PC-3 (cell line): ENCODE measurements around the gene TRMU. TPM values are rescaled to one million over a fixed set of nuclear protein-coding genes. Genes with fewer than 3 reads are reported as not detected.

Source experiments
- ATAC-seq: fragments of 200-7000 bp; cut with Tn5 transposase; 2 replicates; pipeline ENCODE4 v1.9.1; 2020; ENCODE audit warnings: mild to moderate bottlenecking, moderate library complexity
- BruUV-seq: library from RNA; stranded (reverse); fragments of 400-500 nt; replicated peaks from 2 replicates; lab custom pipeline; 2021; lab: Mats Ljungman, UMichigan
- CTCF ChIA-PET: fragments of 300-600 bp; sonication (Branson Sonifier 250); formaldehyde crosslinking; loops from one replicate; lab custom pipeline; 2022; ENCODE audit warnings: antibody characterized with exemption; lab: Charles Lee
- POLR2A ChIA-PET: fragments of 300-600 bp; sonication (Branson Sonifier 250); formaldehyde crosslinking; loops from one replicate; lab custom pipeline; 2022; ENCODE audit warnings: antibody characterized with exemption; ENCODE audit not compliant: unreplicated experiment; lab: Charles Lee
- DNase-seq: peaks from one replicate; pipeline ENCODE4 v3.0.0-alpha.2; 2015
- H2AFZ ChIP-seq: fragments of 300-600 bp; sonication (generic); 2 replicates; pipeline ENCODE4 v1.6.0; 2016; ENCODE audit warnings: antibody characterized with exemption, low read length
- H3F3A ChIP-seq: fragments of 300-600 bp; sonication (generic); one replicate; pipeline ENCODE4 v1.6.0; 2017; ENCODE audit warnings: antibody characterized with exemption, low read length, control low read depth, mild to moderate bottlenecking; ENCODE audit not compliant: unreplicated experiment
- H3K27ac ChIP-seq: fragments of 300-600 bp; sonication (generic); 2 replicates; pipeline ENCODE4 v1.5.1; 2016; ENCODE audit warnings: mild to moderate bottlenecking, low read length
- H3K27me3 ChIP-seq: fragments of 300-600 bp; sonication (generic); 2 replicates; pipeline ENCODE4 v1.6.1; 2016; ENCODE audit warnings: low read length, mixed read lengths
- H3K36me3 ChIP-seq: fragments of 300-600 bp; sonication (generic); 2 replicates; pipeline ENCODE4 v1.6.1; 2016; ENCODE audit warnings: low read depth, mixed run types, low read length, mixed read lengths
- H3K4me1 ChIP-seq: fragments of 300-600 bp; sonication (generic); 2 replicates; pipeline ENCODE4 v1.5.1; 2016; ENCODE audit warnings: low read length; ENCODE audit not compliant: insufficient read depth
- H3K4me2 ChIP-seq: fragments of 300-600 bp; sonication (generic); 2 replicates; pipeline ENCODE4 v1.6.0; 2016; ENCODE audit warnings: low read length
- H3K4me3 ChIP-seq: fragments of 300-600 bp; sonication (generic); 2 replicates; pipeline ENCODE4 v1.5.1; 2016; ENCODE audit warnings: mild to moderate bottlenecking, low read length, mixed read lengths
- H3K79me2 ChIP-seq: fragments of 300-600 bp; sonication (generic); 2 replicates; pipeline ENCODE4 v1.6.1; 2017; ENCODE audit warnings: low read length, mixed read lengths
- H3K9ac ChIP-seq: fragments of 300-600 bp; sonication (generic); 2 replicates; pipeline ENCODE4 v1.6.0; 2016; ENCODE audit warnings: mild to moderate bottlenecking, low read length
- H3K9me2 ChIP-seq: fragments of 300-600 bp; sonication (generic); replicated peaks from 2 replicates; pipeline ENCODE4 v1.6.1; 2016; ENCODE audit warnings: mixed run types, low read length, mixed read lengths
- H3K9me3 ChIP-seq: fragments of 300-600 bp; sonication (generic); 2 replicates; pipeline ENCODE4 v1.6.1; 2016; ENCODE audit warnings: low read length, mixed read lengths
- H4K20me1 ChIP-seq: fragments of 300-600 bp; sonication (generic); 2 replicates; pipeline ENCODE4 v1.6.1; 2016; ENCODE audit warnings: low read length, mixed read lengths
- CTCF ChIP-seq: fragments of 300-600 bp; sonication (generic); conservative IDR thresholded peaks from 2 replicates; pipeline ENCODE4 v1.5.1; 2017; ENCODE audit warnings: antibody characterized with exemption, low read depth, mild to moderate bottlenecking, low read length
- EZH2 ChIP-seq: fragments of 300-600 bp; sonication (generic); IDR thresholded peaks from one replicate; pipeline ENCODE4 v1.6.1; 2017; ENCODE audit warnings: antibody characterized with exemption, mild to moderate bottlenecking, low read length; ENCODE audit not compliant: unreplicated experiment
- EZH2phosphoT487 ChIP-seq: fragments of 300-600 bp; sonication (generic); IDR thresholded peaks from 2 replicates; pipeline ENCODE4 v1.6.1; 2018; ENCODE audit warnings: mild to moderate bottlenecking, antibody characterized with exemption, low read length, borderline replicate concordance
- intact Hi-C: fragments of 100-400 bp; cut with micrococcal nuclease; formaldehyde crosslinking; loops from 2 replicates; pipeline ENCODE4 v1.9.0; 2023
- total RNA-seq: library from RNA; depleted of rRNA; stranded (reverse); fragments of >200 nt; gene quantifications from 2 replicates; pipeline ENCODE4 v1.2.3, GENCODE V29; 2014

TRMU gene
- total RNA-seq, 1 experiment from 2014 or later: 63.5 TPM

- no TSS peak for BruUV-seq
- POLR2A ChIA-PET: no interaction called here
- H3K4me3 ChIP-seq: no peak overlapping the region
- CTCF ChIA-PET: no interaction called here
- DNase-seq (no peak), ATAC-seq (no peak)
- H3K9ac ChIP-seq: no peak overlapping the region
- H3K36me3 ChIP-seq: peaks cover 5% of the 10 kb centered on the region; the same call in 1 of the 2 replicates
- H3F3A ChIP-seq: no peaks in the 10 kb centered on the region
- no peak for TF ChIP-seq EZH2phosphoT487
- TF ChIP-seq EZH2: no peak
- TF ChIP-seq CTCF: no peak
- H3K4me2 ChIP-seq: no peak overlapping the region
- H2AFZ ChIP-seq: no peak overlapping the region
- no peaks in the 10 kb centered on the region for H3K9me2 ChIP-seq
- H4K20me1 ChIP-seq: no peaks in the 10 kb centered on the region
- no peak overlapping the region for H3K27ac ChIP-seq
- H3K9me3 ChIP-seq: no peaks in the 10 kb centered on the region
- intact Hi-C loops: no loop called here
- H3K79me2 ChIP-seq: no peaks in the 10 kb centered on the region
- no peaks in the 10 kb centered on the region for H3K27me3 ChIP-seq
- no peaks in the 10 kb centered on the region for H3K4me1 ChIP-seq
Measured at GRCh38 chr22:46328797-46329196, 6.7 kb upstream of the TRMU start.

- Histone ChIP-seq H3K9me2 (no peaks in the 10 kb centered on the region), H3K4me3 (no peak overlapping the region), H3K9ac (no peak overlapping the region), H3K9me3 (no peaks in the 10 kb centered on the region), H2AFZ (no peak overlapping the region), H3K27ac (no peak overlapping the region), H4K20me1 (no peaks in the 10 kb centered on the region), H3K4me2 (no peak overlapping the region), H3F3A (no peaks in the 10 kb centered on the region), H3K27me3 (no peaks in the 10 kb centered on the region), H3K79me2 (no peaks in the 10 kb centered on the region), H3K4me1 (no peaks in the 10 kb centered on the region), H3K36me3 (peaks cover 3% of the 10 kb centered on the region; the same call in 1 of the 2 replicates)
- DNase-seq: no peak
- ChIA-PET CTCF (no interaction called here), POLR2A (no interaction called here)
- intact Hi-C loops: no loop called here
- no peak for ATAC-seq
- TF ChIP-seq EZH2phosphoT487: no peak
- no peak for TF ChIP-seq CTCF
- TF ChIP-seq EZH2: no peak
- no TSS peak for BruUV-seq
Measured at GRCh38 chr22:46329616-46330015, 5.9 kb upstream of the TRMU start.

- Histone ChIP-seq H3K4me3 (no peak overlapping the region), H3K4me2 (no peak overlapping the region), H2AFZ (no peak overlapping the region), H3K27ac (no peak overlapping the region), H3K9me2 (no peaks in the 10 kb centered on the region), H3K79me2 (no peaks in the 10 kb centered on the region), H3K9ac (no peak overlapping the region), H3K27me3 (no peaks in the 10 kb centered on the region), H3K36me3 (no peaks in the 10 kb centered on the region; the same call in 1 of the 2 replicates), H3K4me1 (no peaks in the 10 kb centered on the region), H3K9me3 (no peaks in the 10 kb centered on the region), H3F3A (no peaks in the 10 kb centered on the region), H4K20me1 (no peaks in the 10 kb centered on the region)
- intact Hi-C loops: no loop called here
- ChIA-PET POLR2A (no interaction called here), CTCF (no interaction called here)
- no TSS peak for BruUV-seq
- no peak for ATAC-seq
- DNase-seq: no peak
- TF ChIP-seq EZH2phosphoT487 (no peak), EZH2 (no peak), CTCF (no peak)
Measured at GRCh38 chr22:46330426-46330825, 5.1 kb upstream of the TRMU start.
